GM19468 (cell line): Measurements from ENCODE around the gene TTC12.

ENCODE experiments used
- ATAC-seq: cut with Tn5 transposase; IDR thresholded peaks from one replicate; pipeline ENCODE4 v1.9.1; 2021; ENCODE audit warnings: mild to moderate bottlenecking, moderate library complexity, moderate number of reproducible peaks; ENCODE audit not compliant: unreplicated experiment; ENCODE audit errors: extremely low read depth

The TTC12 gene

DNA sequence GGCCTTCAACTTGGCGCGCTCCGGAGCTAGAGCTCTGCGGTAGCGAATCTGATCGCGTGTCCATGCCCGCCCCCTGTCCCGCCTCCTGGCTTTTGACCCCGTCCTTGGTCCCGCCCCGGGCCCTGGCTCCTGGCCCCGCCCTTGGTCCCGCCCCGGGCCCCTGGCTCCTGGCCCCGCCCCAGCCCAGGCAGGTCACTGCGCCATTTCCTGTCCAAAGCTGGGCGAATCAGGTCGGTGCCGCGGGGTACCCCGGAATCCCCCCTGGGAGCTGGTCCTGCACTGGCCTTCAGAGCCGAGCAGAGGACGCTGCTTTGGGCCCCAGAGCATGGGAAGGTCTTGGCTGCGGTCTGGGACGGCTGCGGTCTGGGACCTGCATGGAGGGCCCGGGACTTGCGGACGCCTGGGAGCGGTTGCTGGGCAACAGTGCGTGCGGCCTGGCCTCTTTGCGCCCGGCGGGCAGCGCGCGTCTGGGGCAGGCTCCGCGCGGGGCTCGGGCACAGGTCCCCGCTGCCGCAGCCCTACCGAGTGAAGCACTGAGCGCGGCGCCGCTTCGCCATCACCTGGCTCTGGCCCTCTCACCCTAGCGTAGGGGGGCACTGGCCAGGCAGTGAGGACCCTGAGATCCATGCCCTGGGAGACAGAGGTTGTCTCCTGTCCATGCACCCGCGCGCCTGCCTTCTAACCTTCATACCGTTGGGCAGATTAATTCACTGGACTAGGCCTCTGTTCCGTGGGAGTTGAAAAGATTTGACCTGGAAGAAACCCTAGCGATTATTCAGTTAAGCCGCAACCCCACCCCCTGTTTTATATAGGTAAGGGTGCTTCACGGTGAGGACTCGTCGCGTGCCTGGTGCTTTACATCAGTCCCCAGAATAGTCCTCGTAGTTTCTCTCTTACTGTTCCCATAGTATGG, at the start of gene TTC12:
TTC12 (plus strand) TSS at position 195 of the 913 bp plus-strand sequence. CDS start 1,675 bp downstream, outside the sequence.
- peak; percentile 89 for ATAC-seq

- no peak for ATAC-seq
Observed at GRCh38 chr11:113265362-113265761, 49.0 kb upstream of the TTC12 start.

DNA sequence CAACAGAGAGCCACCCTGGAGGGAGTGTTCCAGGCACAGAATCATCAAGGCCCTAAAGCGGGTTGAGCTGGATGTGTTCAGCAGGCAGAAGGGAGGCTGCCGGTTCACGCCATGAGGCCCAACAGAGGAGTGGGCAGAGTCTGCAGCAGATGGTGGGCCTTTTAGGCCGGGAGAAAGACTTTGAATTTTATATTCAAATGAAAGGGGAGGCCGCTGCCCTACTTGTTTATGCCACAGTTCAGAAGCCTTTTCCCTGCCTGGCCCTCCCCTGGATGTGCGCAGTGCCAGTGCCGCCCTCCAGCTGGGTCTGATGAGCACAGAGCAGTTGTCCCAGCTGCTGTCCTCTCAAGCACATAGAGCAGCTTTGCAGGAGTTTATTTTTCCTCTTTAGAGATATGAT, 46.9 kb upstream of the TTC12 start:
- ATAC-seq = no peak

DNA sequence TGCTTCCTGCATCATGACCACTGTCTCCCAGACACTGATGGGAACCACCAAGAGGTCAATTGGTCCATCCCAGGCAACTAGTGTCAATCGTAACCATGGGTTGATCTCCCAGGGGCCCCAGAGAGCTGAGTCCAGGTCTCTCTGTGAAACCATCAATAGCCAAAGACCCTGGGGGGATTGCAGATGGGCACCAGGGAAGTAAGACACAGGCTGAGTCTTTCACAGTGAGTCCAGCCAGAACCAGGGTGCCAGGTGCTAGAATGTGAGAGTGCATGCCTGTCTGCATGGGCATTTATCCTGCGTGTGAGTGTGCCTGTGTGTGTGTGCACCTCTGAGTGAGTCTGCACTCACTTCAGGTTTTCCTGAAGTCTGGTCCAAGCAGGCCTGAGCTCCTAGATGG, 45.3 kb upstream of the TTC12 start:
- no peak for ATAC-seq

DNA sequence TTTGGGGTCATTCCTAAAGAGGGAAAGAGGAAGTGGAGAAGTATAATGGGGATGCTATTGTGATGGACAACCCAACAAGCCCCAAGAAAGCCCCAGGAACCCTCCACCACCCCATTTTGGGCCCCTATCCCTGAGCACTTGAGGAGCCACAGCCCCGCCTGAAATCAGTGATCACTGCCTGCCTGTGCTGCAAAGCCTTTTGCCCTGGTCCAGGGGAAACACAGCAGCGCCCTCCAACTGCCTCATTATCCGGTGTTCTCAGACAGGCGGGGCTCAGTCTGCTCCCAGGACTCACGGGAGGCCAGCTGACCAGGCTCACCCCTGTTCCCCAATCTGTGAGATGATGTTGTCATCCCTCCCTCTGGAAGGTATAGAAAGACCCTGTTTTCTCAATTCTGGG, 44.7 kb upstream of the TTC12 start:
- ATAC-seq = no peak

GRCh38 chr11:113270080-113270479, 44.3 kb upstream of the TTC12 start:
- ATAC-seq = no peak

- no peak for ATAC-seq
Observed at GRCh38 chr11:113271551-113272245, 42.7 kb upstream of the TTC12 start.

DNA sequence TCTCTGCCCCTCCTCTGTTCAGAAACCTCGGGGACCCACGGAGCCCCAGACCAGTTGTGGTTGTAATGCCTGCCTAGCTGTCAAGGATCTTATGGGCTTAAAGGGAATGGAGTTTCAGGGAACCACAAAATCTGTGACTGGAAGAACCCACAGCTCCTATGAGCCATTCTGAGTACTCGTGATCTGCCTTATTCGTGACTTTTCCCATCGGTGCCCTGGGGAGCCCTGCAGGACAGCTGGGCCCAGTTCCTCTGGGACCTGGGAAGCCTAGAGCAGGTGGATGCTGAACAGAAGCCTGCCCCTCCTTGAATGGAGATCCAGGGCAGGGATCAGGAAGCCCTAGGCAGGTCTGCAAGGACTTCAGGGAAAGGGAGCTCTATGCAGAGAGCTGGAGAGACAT, 42.1 kb upstream of the TTC12 start:
- ATAC-seq = no peak

DNA sequence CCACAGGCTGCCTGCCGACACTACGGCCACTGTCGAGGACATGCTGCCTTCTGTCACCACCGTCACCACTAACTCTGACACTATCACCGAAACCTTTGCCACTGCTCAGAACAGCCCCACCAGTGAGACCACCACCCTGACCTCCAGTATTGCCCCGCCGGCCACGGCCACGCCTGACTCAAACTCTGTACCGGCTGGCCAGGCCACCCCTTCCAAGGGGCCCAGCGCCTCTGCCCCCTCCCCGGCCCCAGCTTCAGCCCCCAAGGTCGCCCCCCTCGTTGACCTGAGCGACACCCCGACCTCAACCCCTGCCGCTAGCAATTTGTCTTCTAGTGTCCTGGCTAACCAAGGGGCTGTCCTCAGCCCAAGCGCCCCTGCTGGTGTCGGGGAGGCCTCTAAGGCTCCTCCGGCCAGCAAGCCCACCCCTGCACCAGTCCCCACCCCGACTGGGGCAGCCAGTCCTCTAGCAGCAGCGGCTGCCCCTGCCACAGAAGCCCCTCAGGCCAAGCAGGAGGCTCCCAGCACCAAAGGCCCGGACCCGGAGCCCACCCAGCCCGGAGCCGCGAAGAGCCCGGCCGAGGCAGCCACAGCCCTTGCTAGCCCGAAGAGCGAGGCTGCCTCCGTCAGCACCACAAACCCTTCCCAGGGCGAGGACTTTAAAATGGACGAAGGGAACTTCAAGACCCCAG, 41.3 kb upstream of the TTC12 start:
- no peak for ATAC-seq

DNA sequence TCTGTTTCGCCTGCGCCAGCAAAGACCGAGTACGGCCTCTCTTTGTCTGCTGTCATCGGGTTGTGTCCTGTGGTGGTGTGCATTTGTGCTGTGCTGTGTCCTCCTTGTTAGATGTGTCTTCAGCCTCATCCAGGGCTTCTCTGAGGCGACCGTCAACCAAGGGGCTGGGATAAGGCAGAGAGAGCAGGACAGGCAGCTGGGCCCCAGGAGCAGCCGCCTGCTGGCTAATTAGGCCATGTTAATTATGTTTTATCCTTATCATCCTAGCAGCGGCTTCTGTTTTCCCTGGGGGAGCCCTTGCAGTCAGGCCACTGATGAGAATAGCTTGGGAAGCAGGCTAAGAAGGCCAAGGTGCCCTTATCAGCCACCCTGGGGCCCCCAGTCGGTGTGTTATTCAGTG, 40.7 kb upstream of the TTC12 start:
- ATAC-seq = no peak

DNA sequence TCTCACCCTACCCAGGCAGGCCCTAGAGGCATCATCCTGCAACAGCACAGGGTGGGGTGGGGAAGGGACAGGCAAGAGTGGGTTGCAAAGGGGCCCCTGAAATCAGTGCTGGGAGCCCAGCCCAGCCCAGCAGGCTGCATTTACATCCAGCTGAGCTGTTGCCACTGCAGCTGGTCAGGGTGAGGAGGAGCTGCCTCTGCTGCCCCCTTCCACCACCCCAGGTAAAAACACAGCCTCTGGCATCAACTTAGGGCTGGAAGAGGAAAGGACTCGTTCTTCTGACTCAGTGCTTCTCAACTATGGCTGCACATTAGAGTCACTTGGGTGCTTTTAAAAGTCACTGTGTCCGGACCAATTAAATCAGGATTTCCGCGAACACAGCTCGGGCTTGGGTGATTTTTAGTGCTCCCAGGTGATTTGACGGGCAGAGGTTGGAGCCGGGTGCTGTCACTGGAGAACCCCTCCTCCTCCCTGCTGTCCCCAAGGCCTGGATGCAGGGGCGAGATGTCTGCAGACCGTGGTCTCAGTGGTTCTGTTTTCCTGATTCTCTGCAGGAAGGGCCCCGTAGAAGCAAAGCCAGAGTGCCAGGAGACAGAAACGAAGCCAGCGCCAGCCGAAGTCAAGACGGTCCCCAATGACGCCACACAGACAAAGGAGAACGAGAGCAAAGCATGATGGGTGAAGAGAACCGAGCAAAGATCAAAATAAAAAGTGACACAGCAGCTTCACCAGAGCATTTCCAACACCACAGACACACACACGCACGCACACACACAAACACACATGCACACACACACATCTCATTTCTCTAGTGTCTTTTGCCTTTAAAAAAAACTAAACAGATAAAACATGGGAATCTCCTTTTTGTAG, 39.4 kb upstream of the TTC12 start:
- ATAC-seq = no peak

DNA sequence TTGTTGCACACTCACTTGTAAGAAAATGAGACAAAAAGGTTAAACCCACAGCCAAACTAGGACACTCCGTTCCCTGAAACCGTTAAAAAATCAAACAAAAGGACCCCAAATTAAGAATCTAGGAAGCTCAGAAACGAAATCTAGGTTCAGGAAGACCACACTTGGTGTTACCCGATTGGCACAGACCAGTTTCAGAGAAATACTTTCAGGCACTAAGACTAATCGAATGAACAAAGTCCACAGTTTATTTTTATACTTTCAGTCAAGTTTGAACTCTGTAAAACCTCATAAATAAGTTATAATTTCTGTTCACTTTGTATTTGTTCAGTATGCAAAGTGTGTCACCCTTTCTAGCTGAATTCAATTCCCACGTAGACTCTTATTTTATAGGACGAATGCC, 38.8 kb upstream of the TTC12 start:
- ATAC-seq = no peak

GRCh38 chr11:113276466-113276865, 37.9 kb upstream of the TTC12 start:
- no peak for ATAC-seq

- no peak for ATAC-seq
Observed at GRCh38 chr11:113277907-113278306, 36.5 kb upstream of the TTC12 start.

GRCh38 chr11:113278481-113278880, 35.9 kb upstream of the TTC12 start:
- no peak for ATAC-seq

DNA sequence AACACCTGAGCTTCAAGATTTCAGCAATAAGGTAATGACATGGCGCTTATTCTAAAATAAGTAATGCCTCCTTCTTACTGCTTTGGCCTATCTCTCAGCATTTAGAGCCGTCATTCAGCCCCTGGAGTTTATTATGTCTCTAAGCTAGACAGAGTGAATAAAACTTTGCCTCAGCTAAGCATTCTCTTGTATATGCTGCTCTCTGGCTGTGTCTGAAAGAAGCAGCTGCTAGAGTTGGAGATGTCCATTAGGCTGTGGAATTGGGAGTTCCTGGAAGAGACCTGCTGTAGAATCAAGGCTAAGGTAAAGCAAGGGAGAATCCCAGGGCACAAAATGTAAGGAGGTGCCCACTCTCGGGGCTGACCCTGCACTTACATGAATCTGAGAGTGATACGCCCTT, 35.5 kb upstream of the TTC12 start:
- no peak for ATAC-seq

GRCh38 chr11:113279591-113279990, 34.8 kb upstream of the TTC12 start:
- no peak for ATAC-seq

GRCh38 chr11:113281052-113281725, 33.2 kb upstream of the TTC12 start:
- ATAC-seq = no peak

- ATAC-seq = no peak
Observed at GRCh38 chr11:113282898-113283437, 31.4 kb upstream of the TTC12 start.
